GM12864 (cell line): Measurements from ENCODE around the gene PLEKHO2.

ENCODE experiments used
- DNase-seq: peaks from one replicate; pipeline ENCODE4 v3.0.0-alpha.2; 2011; ENCODE audit warnings: low read depth
- H3K4me3 ChIP-seq: 2 replicates; pipeline ENCODE4 v1.5.1; 2011; ENCODE audit warnings: mild to moderate bottlenecking, low read depth, low read length, control low read depth
- TF ChIP-seq, protein P1 (sequence below): IDR thresholded peaks from 2 replicates; pipeline ENCODE4 v1.5.1; 2011; ENCODE audit warnings: low read depth, mild to moderate bottlenecking, moderate library complexity, low read length, control low read depth, inconsistent platforms; ENCODE audit errors: missing control alignments

The PLEKHO2 gene

DNA sequence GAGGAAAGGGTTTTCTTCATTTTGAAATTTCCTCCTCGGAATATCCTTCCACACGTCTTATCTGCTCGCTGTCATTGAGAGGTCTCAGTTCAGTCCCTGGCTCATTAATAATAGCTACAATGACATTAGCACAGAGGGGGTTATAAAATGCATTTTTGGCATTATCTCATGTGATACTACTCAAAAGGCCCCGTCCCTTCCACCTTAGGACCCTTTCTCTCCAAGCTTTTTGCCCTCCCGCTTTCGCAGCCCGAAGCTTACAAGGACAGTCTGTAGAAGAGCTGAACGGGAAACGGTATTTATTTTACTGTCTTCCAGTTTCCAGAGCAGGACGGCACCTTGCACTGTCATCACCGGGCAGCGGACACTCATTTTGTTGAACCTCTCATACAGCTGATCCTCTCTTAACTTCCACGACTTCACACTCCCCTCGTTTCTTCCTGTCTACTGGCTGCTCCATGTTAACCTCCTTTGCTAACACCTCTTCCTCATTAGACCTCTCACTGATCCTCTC lies 5.6 kb upstream of the PLEKHO2 start:
- H3K4me3 ChIP-seq, result no peak overlapping the region
- DNase-seq, result no peak
- TF ChIP-seq, protein P1, sequence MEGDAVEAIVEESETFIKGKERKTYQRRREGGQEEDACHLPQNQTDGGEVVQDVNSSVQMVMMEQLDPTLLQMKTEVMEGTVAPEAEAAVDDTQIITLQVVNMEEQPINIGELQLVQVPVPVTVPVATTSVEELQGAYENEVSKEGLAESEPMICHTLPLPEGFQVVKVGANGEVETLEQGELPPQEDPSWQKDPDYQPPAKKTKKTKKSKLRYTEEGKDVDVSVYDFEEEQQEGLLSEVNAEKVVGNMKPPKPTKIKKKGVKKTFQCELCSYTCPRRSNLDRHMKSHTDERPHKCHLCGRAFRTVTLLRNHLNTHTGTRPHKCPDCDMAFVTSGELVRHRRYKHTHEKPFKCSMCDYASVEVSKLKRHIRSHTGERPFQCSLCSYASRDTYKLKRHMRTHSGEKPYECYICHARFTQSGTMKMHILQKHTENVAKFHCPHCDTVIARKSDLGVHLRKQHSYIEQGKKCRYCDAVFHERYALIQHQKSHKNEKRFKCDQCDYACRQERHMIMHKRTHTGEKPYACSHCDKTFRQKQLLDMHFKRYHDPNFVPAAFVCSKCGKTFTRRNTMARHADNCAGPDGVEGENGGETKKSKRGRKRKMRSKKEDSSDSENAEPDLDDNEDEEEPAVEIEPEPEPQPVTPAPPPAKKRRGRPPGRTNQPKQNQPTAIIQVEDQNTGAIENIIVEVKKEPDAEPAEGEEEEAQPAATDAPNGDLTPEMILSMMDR, result no peak

DNA sequence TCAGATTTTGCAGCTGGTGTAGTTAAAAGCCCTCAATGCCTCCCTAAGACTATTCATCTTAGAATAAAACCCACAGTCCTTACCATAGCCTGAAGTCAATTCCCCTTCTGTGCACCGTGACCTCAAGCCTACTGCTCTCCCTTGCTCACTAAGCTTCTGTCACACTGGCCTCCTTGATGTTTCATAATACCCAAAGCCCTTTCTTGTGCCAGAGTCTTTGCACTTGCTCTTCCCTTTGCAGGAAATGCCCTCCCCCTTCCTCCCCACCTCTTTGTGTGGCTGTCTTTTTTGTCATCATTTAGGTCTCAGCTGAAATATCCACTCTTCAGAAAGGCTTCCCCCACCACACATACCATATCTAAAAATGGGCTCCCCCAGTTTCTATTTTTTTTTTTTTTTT lies 4.2 kb upstream of the PLEKHO2 start:
- no peak overlapping the region for H3K4me3 ChIP-seq
- TF ChIP-seq, protein P1, result no peak
- DNase-seq, result no peak

DNA sequence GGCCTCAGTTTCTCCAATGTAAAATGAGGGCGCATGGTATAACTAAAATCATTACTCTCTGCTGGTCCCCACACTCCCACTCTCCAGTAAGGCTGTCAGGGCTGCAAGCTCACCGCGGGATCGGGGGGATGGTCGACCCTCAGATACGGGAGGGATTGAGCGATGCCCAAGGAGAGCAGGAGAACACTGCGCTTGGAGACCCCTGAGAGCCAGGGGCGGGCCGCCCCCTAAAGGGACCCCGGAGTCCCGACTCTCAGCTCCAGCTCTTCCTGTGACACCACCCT lies 713 bp upstream of the PLEKHO2 start:
- TF ChIP-seq, protein P1, result no peak
- peak overlapping the region; percentile 62 for H3K4me3 ChIP-seq
- DNase-seq, result no peak

DNA sequence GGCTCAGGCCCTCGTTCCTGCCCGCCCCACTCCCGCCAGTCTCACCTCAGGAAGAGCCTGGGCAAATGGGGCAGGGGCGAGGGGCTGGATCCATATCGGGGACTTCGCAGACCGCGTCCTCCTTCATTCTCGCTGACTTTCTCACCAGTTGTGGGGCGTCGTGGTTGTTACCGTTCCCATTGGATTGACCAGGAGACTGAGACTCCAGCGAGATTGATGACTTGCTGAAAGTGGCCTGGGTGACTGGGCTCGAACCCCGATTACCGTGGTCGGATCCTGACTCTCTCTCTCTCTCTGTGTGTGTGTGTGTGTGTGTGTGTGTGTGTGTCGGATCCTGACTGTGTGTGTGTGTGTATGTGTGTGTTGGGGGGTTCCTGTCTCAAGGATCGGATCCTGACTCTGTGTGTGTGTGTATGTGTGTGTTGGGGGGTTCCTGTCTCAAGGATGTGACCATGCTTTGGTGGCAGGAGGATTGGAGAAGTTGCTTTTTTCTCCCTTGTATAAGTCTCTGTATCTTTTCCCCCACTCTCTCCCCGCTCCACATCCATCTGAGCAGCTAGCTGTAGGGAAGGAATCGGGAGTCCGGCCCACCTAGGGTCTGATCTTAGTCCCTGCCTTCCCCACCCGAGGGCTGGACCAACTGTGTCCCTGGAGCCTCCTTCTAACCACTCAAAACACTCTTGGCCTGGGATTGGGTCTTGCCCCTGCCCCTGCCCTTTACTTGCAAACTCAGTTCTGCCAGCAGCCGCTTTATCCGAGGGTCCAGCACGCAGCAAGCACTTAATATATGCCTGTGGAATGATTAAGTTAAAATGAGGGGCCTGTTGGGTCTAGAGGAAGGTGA lies 603 bp downstream of the PLEKHO2 start:
- peak overlapping the region; percentile 79 for H3K4me3 ChIP-seq
- TF ChIP-seq, protein P1, result no peak
- DNase-seq, result no peak

DNA sequence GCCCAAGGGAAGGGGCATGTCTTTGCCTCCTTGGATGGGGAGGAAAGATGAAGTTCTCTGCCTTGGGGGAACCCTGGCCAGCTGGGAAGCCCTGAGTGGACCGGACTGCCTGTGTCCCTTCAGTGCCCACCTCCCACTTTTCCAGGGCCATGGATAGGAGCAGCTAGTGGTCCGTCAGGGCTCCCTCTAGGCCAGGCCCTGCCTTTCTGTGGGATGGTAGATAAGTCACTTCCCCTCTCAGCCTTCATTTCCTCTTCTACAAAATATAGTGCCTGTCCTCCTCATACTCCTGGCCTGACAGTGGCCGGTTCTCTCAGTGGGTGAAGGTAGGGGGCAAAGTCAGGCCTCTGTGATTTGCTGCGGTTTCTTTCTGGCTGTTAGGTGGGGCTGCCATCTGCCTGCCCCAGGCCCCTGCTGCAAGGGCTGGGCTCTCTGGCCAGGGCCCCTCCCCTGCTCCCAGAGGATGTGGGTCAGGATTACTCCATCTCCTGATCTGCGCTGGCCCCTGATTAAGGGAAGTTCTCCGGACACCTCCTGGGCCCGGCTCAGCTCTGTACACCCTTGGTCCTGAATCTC lies 1.4 kb downstream of the PLEKHO2 start:
- peak overlapping the region; percentile 79 for H3K4me3 ChIP-seq
- DNase-seq, result no peak
- TF ChIP-seq, protein P1, result no peak

DNA sequence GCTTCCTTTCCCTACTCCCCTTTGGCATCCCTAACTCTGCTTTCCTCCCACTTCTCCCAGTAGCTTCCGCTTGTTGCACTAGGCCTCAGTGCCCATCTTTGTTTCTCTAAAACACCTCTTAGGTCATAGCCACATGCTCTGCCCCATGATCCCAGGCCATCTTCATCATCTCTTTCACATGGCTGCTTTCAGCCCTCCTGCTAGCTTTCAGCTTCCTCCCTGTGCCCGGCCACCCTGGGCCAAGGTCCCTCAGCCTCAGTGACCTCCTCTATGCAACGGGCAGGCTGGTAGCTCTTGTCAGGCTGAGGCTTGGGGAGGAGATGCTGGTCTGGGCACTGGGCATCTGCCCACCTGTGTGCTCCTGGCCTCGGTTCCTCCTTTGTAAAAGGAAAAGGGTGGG lies 2.3 kb downstream of the PLEKHO2 start:
- peak overlapping the region; percentile 79 for H3K4me3 ChIP-seq

More for the DNA sequence above, 2.3 kb downstream of the PLEKHO2 start:
- TF ChIP-seq, protein P1, result no peak
- DNase-seq, result no peak
